C4-2B (cell line): ENCODE results near the gene NADSYN1.

ENCODE experiments used
- H3K27ac ChIP-seq: fragments of 450-650 bp; 2 replicates; pipeline ENCODE4 v1.5.1; 2017
- CTCF ChIP-seq: fragments of 450-650 bp; conservative IDR thresholded peaks from 2 replicates; pipeline ENCODE4 v1.5.1; 2017; ENCODE audit warnings: mild to moderate bottlenecking
- ZFX ChIP-seq: fragments of 450-650 bp; IDR thresholded peaks from 2 replicates; pipeline ENCODE4 v1.6.1; 2017

NADSYN1 gene

GRCh38 chr11:71451596-71452198, 1.3 kb upstream of the NADSYN1 start:
- TF ChIP-seq ZFX (no peak), CTCF (no peak)
- H3K27ac ChIP-seq = peak overlapping the region; percentile 84

GRCh38 chr11:71452199-71453036, 585 bp upstream of the NADSYN1 start:
- H3K27ac ChIP-seq = peak overlapping the region; percentile 84
- no peak for TF ChIP-seq ZFX
- no peak for TF ChIP-seq CTCF

- peak overlapping the region; percentile 84 for H3K27ac ChIP-seq
- TF ChIP-seq ZFX (no peak), CTCF (no peak)
Observed at GRCh38 chr11:71453918-71454304, 908 bp downstream of the NADSYN1 start.

- TF ChIP-seq ZFX (no peak), CTCF (no peak; the same call in 1 of the 2 replicates)
- H3K27ac ChIP-seq = no peak overlapping the region
Observed at GRCh38 chr11:71454470-71455113, 1.6 kb downstream of the NADSYN1 start.

GRCh38 chr11:71456294-71456693, 3.3 kb downstream of the NADSYN1 start:
- H3K27ac ChIP-seq = no peak overlapping the region
- no peak for TF ChIP-seq CTCF
- TF ChIP-seq ZFX = no peak

- H3K27ac ChIP-seq = no peak overlapping the region
- TF ChIP-seq ZFX (no peak), CTCF (no peak)
Observed at GRCh38 chr11:71456831-71457230, 3.8 kb downstream of the NADSYN1 start.
